RWPE2 (cell line): ENCODE measurements around the gene SEMA3A.

Source experiments
- ATAC-seq: fragments of 200-7000 bp; cut with Tn5 transposase; 3 replicates; pipeline ENCODE4 v1.9.1; 2021; ENCODE audit warnings: low read depth
- DNase-seq: peaks from one replicate; pipeline ENCODE4 v3.0.0-alpha.2; 2020; ENCODE audit warnings: low spot score
- H3K27ac ChIP-seq: fragments of 450-650 bp; 2 replicates; pipeline ENCODE4 v1.5.1; 2017; ENCODE audit warnings: mild to moderate bottlenecking; ENCODE audit not compliant: poor library complexity, severe bottlenecking
- H3K27me3 ChIP-seq: fragments of 250-450 bp; sonication (Bioruptor Pico); 2 replicates; pipeline ENCODE4 v1.5.1; 2021; ENCODE audit warnings: mild to moderate bottlenecking, moderate library complexity; ENCODE audit not compliant: insufficient read depth, poor library complexity, severe bottlenecking
- H3K36me3 ChIP-seq: fragments of 250-450 bp; sonication (Bioruptor Pico); 2 replicates; pipeline ENCODE4 v1.5.1; 2020; ENCODE audit warnings: low read depth, mild to moderate bottlenecking, moderate library complexity
- H3K4me1 ChIP-seq: fragments of 250-450 bp; sonication (Bioruptor Pico); 2 replicates; pipeline ENCODE4 v1.5.1; 2021; ENCODE audit warnings: mild to moderate bottlenecking, moderate library complexity; ENCODE audit not compliant: insufficient read depth, poor library complexity, severe bottlenecking
- H3K4me3 ChIP-seq: fragments of 250-450 bp; sonication (Bioruptor Pico); 2 replicates; pipeline ENCODE4 v1.5.1; 2021; ENCODE audit warnings: mild to moderate bottlenecking, moderate library complexity; ENCODE audit not compliant: severe bottlenecking
- H3K9me3 ChIP-seq: fragments of 250-450 bp; sonication (Bioruptor Pico); 2 replicates; pipeline ENCODE4 v1.5.1; 2021; ENCODE audit warnings: mild to moderate bottlenecking, moderate library complexity; ENCODE audit not compliant: severe bottlenecking
- TF ChIP-seq, protein P1 (sequence below): fragments of 450-650 bp; IDR thresholded peaks from one replicate; pipeline ENCODE4 v1.5.1; 2017; ENCODE audit warnings: mild to moderate bottlenecking, moderate library complexity; ENCODE audit not compliant: poor library complexity, severe bottlenecking

The SEMA3A gene

DNA sequence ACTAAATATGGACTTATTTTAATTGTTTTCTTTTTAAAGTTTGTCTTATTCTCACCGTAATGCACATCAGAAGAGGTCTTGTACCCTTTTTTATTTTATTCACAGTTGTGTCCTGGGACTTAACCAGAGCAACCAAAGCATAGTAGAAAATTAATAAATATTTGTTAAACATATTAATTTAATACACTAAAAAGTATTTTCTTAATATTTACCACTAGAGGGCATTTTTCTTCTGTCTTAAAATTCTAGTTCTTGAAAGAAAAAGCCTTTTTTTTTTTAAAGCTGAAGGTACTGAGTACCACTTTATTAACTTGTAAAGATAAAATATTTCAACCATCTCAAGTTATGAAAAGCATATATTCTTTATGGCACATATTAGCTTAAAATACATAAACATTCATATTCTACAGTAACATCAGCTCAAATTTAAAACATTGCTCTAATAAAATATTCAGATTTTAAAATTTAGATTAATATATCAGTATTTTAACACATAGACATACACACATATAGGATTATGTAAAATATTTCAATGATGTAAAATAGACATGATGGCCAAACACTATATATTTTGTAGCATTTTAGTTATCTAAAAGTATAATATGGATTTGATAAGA lies 260.4 kb downstream of the SEMA3A start:
- H3K9me3 ChIP-seq = no peaks in the 10 kb centered on the region
- no peaks in the 10 kb centered on the region for H3K4me1 ChIP-seq
- ATAC-seq (no peak), DNase-seq (no peak)
- no peaks in the 10 kb centered on the region for H3K27me3 ChIP-seq
- H3K27ac ChIP-seq = no peak overlapping the region
- H3K36me3 ChIP-seq = no peaks in the 10 kb centered on the region
- no peak overlapping the region for H3K4me3 ChIP-seq
- TF ChIP-seq, protein P1, sequence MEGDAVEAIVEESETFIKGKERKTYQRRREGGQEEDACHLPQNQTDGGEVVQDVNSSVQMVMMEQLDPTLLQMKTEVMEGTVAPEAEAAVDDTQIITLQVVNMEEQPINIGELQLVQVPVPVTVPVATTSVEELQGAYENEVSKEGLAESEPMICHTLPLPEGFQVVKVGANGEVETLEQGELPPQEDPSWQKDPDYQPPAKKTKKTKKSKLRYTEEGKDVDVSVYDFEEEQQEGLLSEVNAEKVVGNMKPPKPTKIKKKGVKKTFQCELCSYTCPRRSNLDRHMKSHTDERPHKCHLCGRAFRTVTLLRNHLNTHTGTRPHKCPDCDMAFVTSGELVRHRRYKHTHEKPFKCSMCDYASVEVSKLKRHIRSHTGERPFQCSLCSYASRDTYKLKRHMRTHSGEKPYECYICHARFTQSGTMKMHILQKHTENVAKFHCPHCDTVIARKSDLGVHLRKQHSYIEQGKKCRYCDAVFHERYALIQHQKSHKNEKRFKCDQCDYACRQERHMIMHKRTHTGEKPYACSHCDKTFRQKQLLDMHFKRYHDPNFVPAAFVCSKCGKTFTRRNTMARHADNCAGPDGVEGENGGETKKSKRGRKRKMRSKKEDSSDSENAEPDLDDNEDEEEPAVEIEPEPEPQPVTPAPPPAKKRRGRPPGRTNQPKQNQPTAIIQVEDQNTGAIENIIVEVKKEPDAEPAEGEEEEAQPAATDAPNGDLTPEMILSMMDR = peak; percentile 74

DNA sequence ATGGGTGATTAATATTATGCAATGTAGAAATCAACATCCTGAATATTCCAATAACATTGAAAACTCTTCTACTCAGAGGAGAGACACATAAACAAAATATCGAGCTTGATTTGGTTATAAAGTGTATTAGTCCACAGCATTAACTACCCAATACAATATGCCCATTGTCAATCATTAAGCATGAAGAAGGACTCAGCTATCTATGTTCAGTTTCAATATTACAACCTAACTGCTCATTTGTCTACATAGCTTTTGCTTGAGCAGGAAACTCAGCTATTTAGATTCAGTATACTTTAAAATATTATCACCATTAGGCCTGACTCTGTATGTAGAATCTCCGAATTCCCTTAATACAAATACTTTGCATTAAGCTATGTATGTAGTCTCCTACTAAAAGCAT lies 262.6 kb downstream of the SEMA3A start:
- H3K4me3 ChIP-seq = no peak overlapping the region
- DNase-seq (no peak), ATAC-seq (no peak)
- TF ChIP-seq, protein P1 = no peak
- H3K36me3 ChIP-seq = no peaks in the 10 kb centered on the region
- H3K9me3 ChIP-seq = no peaks in the 10 kb centered on the region
- H3K27me3 ChIP-seq = no peaks in the 10 kb centered on the region
- H3K27ac ChIP-seq = no peak overlapping the region
- no peaks in the 10 kb centered on the region for H3K4me1 ChIP-seq

DNA sequence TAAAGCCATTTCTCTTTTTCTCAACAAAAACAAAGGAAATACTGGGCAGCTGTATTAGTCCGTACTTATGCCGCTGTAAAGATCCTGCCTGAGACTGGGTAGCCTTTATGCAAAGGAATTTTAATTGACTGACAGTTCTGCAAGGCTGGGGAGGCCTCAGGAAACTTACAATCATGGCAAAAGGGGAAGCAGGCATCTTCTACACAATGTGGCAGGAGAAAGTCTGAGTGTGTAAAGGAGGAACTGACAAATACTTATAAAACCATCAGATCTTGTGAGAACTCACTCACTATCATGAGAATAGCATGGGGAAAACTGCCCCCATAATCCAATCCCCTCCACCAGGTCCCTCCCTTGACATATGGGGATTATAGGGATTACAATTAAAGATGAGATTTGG lies 264.3 kb downstream of the SEMA3A start:
- no peaks in the 10 kb centered on the region for H3K4me1 ChIP-seq
- TF ChIP-seq, protein P1 = no peak
- H3K27me3 ChIP-seq = no peaks in the 10 kb centered on the region
- no peaks in the 10 kb centered on the region for H3K9me3 ChIP-seq
- H3K27ac ChIP-seq = no peak overlapping the region
- ATAC-seq (no peak), DNase-seq (no peak)
- H3K4me3 ChIP-seq = no peak overlapping the region
- no peaks in the 10 kb centered on the region for H3K36me3 ChIP-seq

DNA sequence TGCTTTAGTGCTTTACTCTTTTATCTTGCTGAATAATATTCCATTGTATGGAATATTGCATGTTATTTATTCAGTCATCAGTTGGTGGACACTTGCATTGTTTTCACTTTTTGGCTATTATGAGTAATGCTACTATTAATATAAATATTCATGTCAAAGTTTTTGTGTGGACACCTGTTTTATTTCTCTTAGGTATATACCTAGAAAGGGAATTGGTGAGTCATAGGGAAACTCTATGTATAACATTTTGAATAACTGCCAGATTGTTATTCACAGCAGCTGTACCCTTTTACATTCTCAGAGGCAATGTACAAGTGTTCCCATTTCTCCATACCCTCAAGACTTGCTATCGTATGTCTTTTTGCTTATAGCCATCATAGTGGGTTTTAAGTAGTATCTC lies 268.7 kb downstream of the SEMA3A start:
- DNase-seq (no peak), ATAC-seq (peak; percentile 53; the same call in 2 of the 3 replicates)
- TF ChIP-seq, protein P1 = no peak
- Histone ChIP-seq H3K4me3 (no peak overlapping the region), H3K36me3 (no peaks in the 10 kb centered on the region), H3K4me1 (no peaks in the 10 kb centered on the region), H3K27me3 (no peaks in the 10 kb centered on the region), H3K27ac (no peak overlapping the region), H3K9me3 (no peaks in the 10 kb centered on the region)

DNA sequence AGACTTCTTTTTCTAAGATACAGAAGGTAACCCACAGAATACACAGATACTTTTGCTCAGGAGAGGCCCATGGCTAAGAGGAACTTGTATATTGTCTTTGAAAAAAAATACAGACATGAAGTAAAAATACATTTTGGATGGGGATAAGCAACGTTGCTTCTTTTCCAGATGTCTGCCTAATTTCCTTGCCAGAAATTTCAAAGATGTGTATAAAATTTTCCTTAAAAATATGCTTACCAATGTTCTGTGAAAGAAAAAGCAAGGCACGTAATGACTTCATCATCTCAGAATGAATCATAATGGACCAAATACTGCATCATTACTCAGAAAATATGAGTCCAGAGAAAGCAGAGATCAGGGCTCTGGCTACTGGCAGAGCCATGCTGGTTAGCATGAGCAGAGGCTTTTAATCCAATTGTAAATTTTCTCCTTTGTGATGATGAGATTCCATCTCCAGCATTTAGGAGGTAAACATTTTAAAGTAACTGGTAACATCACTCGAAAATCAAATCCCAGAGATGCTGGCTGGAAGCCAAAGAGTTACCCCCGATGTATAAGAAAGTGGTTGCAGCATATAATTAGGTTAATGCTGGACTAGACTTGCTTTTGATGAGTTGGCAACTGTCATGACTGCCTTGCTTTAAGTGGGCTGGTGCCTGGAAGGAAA lies 272.5 kb downstream of the SEMA3A start:
- no peaks in the 10 kb centered on the region for H3K27me3 ChIP-seq
- TF ChIP-seq, protein P1 = no peak
- H3K4me3 ChIP-seq = no peak overlapping the region
- no peak; the same call in 2 of the 3 replicates for ATAC-seq
- no peaks in the 10 kb centered on the region for H3K4me1 ChIP-seq
- DNase-seq = no peak
- no peak overlapping the region for H3K27ac ChIP-seq
- no peaks in the 10 kb centered on the region for H3K36me3 ChIP-seq
- no peaks in the 10 kb centered on the region for H3K9me3 ChIP-seq
